H9 (cell line): Measurements from ENCODE around the gene CRELD2. TPM values are rescaled to one million over a fixed set of nuclear protein-coding genes. Genes with fewer than 3 reads are reported as not detected.

ENCODE experiments used
- DNase-seq: peaks from one replicate; pipeline ENCODE4 v3.0.0-alpha.2; 2017
- H2AFZ ChIP-seq: one replicate; pipeline ENCODE4 v1.6.1; 2013; ENCODE audit warnings: mild to moderate bottlenecking, low read length, control low read depth, moderate library complexity
- H2AK5ac ChIP-seq: 2 replicates; pipeline ENCODE4 v1.6.1; 2013; ENCODE audit warnings: low read length, control low read depth, mixed read lengths; ENCODE audit not compliant: insufficient read length
- H2BK120ac ChIP-seq: one replicate; pipeline ENCODE4 v1.6.1; 2013; ENCODE audit warnings: low read depth, mild to moderate bottlenecking, low read length, control low read depth, inconsistent platforms; ENCODE audit not compliant: poor library complexity, severe bottlenecking
- H2BK12ac ChIP-seq: 2 replicates; pipeline ENCODE4 v1.6.1; 2013; ENCODE audit warnings: low read length, control low read depth, mixed read lengths, low read depth; ENCODE audit not compliant: insufficient read length
- H2BK15ac ChIP-seq: 2 replicates; pipeline ENCODE4 v1.6.1; 2013; ENCODE audit warnings: low read depth, low read length, control low read depth
- H2BK20ac ChIP-seq: one replicate; pipeline ENCODE4 v1.6.1; 2013; ENCODE audit warnings: low read depth, mild to moderate bottlenecking, low read length, control low read depth, inconsistent platforms; ENCODE audit not compliant: poor library complexity, severe bottlenecking
- H2BK5ac ChIP-seq: 2 replicates; pipeline ENCODE4 v1.6.1; 2013; ENCODE audit warnings: low read length, control low read depth, mixed read lengths; ENCODE audit not compliant: insufficient read length
- H3K14ac ChIP-seq: 2 replicates; pipeline ENCODE4 v1.6.1; 2013; ENCODE audit warnings: low read length, control low read depth; ENCODE audit not compliant: insufficient read depth
- H3K18ac ChIP-seq: 2 replicates; pipeline ENCODE4 v1.6.1; 2013; ENCODE audit warnings: low read depth, mild to moderate bottlenecking, mixed read lengths, low read length, control low read depth; ENCODE audit not compliant: insufficient read length
- H3K23ac ChIP-seq: 2 replicates; pipeline ENCODE4 v1.6.1; 2013; ENCODE audit warnings: low read length, control low read depth, mixed read lengths, low read depth; ENCODE audit not compliant: insufficient read length
- H3K23me2 ChIP-seq: 2 replicates; pipeline ENCODE4 v1.6.1; 2013; ENCODE audit warnings: low read depth, mild to moderate bottlenecking, mixed read lengths, low read length, control low read depth; ENCODE audit not compliant: insufficient read length, poor library complexity, severe bottlenecking
- H3K27ac ChIP-seq: 2 replicates; pipeline ENCODE4 v1.5.1; 2013; ENCODE audit warnings: low read length, control low read depth, mixed read lengths, low read depth; ENCODE audit not compliant: insufficient read length
- H3K27me3 ChIP-seq: 2 replicates; pipeline ENCODE4 v1.6.1; 2013; ENCODE audit warnings: low read length, control low read depth, inconsistent platforms; ENCODE audit not compliant: insufficient read depth
- H3K4ac ChIP-seq: 2 replicates; pipeline ENCODE4 v1.6.1; 2013; ENCODE audit warnings: low read depth, mild to moderate bottlenecking, control low read depth, inconsistent platforms, low read length, moderate library complexity
- H3K4me1 ChIP-seq: 2 replicates; pipeline ENCODE4 v1.6.1; 2013; ENCODE audit warnings: low read length, control low read depth, inconsistent platforms; ENCODE audit not compliant: insufficient read depth
- H3K4me2 ChIP-seq: 2 replicates; pipeline ENCODE4 v1.6.1; 2013; ENCODE audit warnings: low read length, control low read depth, mixed read lengths; ENCODE audit not compliant: insufficient read length, insufficient read depth
- H3K56ac ChIP-seq: 2 replicates; pipeline ENCODE4 v1.6.1; 2013; ENCODE audit warnings: low read depth, mild to moderate bottlenecking, mixed read lengths, low read length, control low read depth; ENCODE audit not compliant: insufficient read length
- H3K79me1 ChIP-seq: 2 replicates; pipeline ENCODE4 v1.6.1; 2013; ENCODE audit warnings: low read depth, mild to moderate bottlenecking, moderate library complexity, low read length, control low read depth, inconsistent platforms; ENCODE audit not compliant: insufficient read depth, poor library complexity, severe bottlenecking
- H3K79me2 ChIP-seq: 2 replicates; pipeline ENCODE4 v1.6.1; 2013; ENCODE audit warnings: low read length, control low read depth, inconsistent platforms; ENCODE audit not compliant: insufficient read depth
- H3K9ac ChIP-seq: 2 replicates; pipeline ENCODE4 v1.6.1; 2013; ENCODE audit warnings: low read length, control low read depth, mixed read lengths; ENCODE audit not compliant: insufficient read length; ENCODE audit errors: extremely low read depth
- H3K9me3 ChIP-seq: one replicate; pipeline ENCODE4 v1.6.1; 2013; ENCODE audit warnings: low read depth, low read length, inconsistent platforms; ENCODE audit not compliant: control insufficient read depth
- H3T11ph ChIP-seq: one replicate; pipeline ENCODE4 v1.6.1; 2013; ENCODE audit warnings: mild to moderate bottlenecking, low read length, control low read depth, inconsistent platforms
- H4K20me1 ChIP-seq: one replicate; pipeline ENCODE4 v1.6.1; 2013; ENCODE audit not compliant: control insufficient read depth, insufficient read length, insufficient read depth
- H4K5ac ChIP-seq: 2 replicates; pipeline ENCODE4 v1.6.1; 2013; ENCODE audit warnings: low read depth, mild to moderate bottlenecking, mixed read lengths, low read length, control low read depth; ENCODE audit not compliant: insufficient read length
- H4K8ac ChIP-seq: replicated peaks from 2 replicates; pipeline ENCODE4 v1.6.1; 2013; ENCODE audit warnings: low read length, control low read depth, mixed read lengths, low read depth; ENCODE audit not compliant: insufficient read length
- H4K91ac ChIP-seq: 2 replicates; pipeline ENCODE4 v1.6.1; 2013; ENCODE audit warnings: low read depth, mild to moderate bottlenecking, moderate library complexity, mixed read lengths, low read length, control low read depth; ENCODE audit not compliant: insufficient read length
- H3K27ac Mint-ChIP-seq, 3 experiments: 2 replicates in 2 of 3; 3 replicates in 1 of 3; pipeline ENCODE4 v1.8.0; 2020 to 2021; ENCODE audit warnings: mixed read lengths in 3 of 3, mild to moderate bottlenecking in 1 of 3, moderate library complexity in 1 of 3
- H3K27me3 Mint-ChIP-seq: 2 replicates; pipeline ENCODE4 v1.8.0; 2021; ENCODE audit warnings: low read depth, mild to moderate bottlenecking, moderate library complexity, mixed read lengths
- H3K36me3 Mint-ChIP-seq, 3 experiments: 2 replicates in 2 of 3; 3 replicates in 1 of 3; pipeline ENCODE4 v1.8.0; 2020 to 2021; ENCODE audit warnings: low read depth in 3 of 3, mixed read lengths in 3 of 3; ENCODE audit not compliant: insufficient read depth in 1 of 3
- H3K4me1 Mint-ChIP-seq, 2 experiments: 2 replicates each; pipeline ENCODE4 v1.8.0; 2020; ENCODE audit warnings: mixed read lengths in 2 of 2
- H3K4me3 Mint-ChIP-seq, 2 experiments: 2 replicates in 1 of 2; 3 replicates in 1 of 2; pipeline ENCODE4 v1.8.0; 2020 to 2021; ENCODE audit warnings: mild to moderate bottlenecking in 2 of 2, mixed read lengths in 2 of 2, moderate library complexity in 1 of 2
- H3K9me3 Mint-ChIP-seq, 2 experiments: 2 replicates in 1 of 2; 3 replicates in 1 of 2; pipeline ENCODE4 v1.8.0; 2020; ENCODE audit warnings: mild to moderate bottlenecking in 2 of 2, mixed read lengths in 2 of 2, moderate library complexity in 1 of 2
- WGBS: extraction: QIAGEN DNeasy Blood & Tissue Kit; methylation state at CpG from one replicate; pipeline ENCODE4 v1.1.7; 2013; ENCODE audit warnings: missing lambda C conversion rate, low lambda C conversion rate, mixed read lengths; ENCODE audit not compliant: insufficient read length; ENCODE audit errors: extremely low coverage; 5-methylcytosine and 5-hydroxymethylcytosine counted together
- total RNA-seq: library from RNA; stranded (reverse); gene quantifications from 2 replicates; pipeline ENCODE4 v1.2.1, GENCODE V29; 2021
- TF ChIP-seq, protein P1 (sequence below): fragments of 200-600 bp; sonication (generic); conservative IDR thresholded peaks from 3 replicates; pipeline ENCODE4 v1.8.0; 2021; ENCODE audit warnings: antibody characterized with exemption, mild to moderate bottlenecking

The CRELD2 gene
- total RNA-seq, 1 experiment from 2014 or later = 34.7 TPM

DNA sequence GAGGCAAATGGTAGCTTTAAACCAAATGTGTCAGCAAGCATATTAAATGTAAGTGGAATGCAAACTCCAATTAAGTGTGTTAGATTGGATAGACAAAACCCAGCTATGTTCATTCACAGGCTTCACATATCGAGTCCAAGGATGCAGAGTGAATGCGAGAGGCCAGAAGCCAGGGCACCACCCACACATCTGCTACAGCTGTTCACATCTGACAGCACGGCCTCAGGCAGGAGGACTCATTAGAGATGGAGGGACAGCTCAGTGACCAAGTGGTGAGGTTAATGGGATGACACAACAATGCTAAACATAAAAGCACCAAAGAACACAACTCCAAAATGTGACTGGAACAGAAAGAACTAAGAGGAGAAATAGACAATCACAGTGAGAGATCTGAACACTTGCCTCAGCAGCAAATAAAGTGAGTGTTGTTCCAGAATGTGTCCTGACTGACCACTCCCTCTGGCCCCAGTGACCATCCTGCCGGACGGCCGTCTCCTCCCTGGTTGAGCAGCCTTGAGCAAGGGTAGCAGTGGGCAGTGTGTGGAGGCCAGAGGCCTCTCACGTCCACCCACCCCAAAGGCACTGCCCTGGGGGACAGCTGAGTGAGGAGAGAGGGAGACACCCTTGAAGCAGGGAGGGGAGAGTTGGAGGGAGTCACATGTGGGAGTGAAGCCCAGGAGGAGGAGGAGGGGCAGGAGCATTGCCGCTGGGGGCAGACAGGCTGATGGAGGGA lies 23.9 kb upstream of the CRELD2 start:
- no CpG with 5 or more reads among the region's 8 CpGs for WGBS
- Mint-ChIP-seq H3K27ac (0 out of 7 replicates have a peak overlapping the region, but pooled peaks of 1 of the 3 experiments have one; percentile 11), H3K36me3 (peaks cover 39 to 62% (median 57%) of the 10 kb centered on the region in 3 experiments), H3K27me3 (no peaks in the 10 kb centered on the region), H3K4me1 (no peaks in the 10 kb centered on the region), H3K4me3 (no peak overlapping the region), H3K9me3 (peaks cover 23 to 39% of the 10 kb centered on the region in 2 experiments)
- Histone ChIP-seq H2AFZ (no peak overlapping the region), H4K91ac (no peak overlapping the region), H3K9me3 (no peaks in the 10 kb centered on the region), H3K4me2 (no peak overlapping the region), H2BK20ac (no peak overlapping the region), H2BK15ac (no peak overlapping the region), H3K56ac (no peak overlapping the region), H2BK5ac (no peak overlapping the region), H2BK12ac (no peak overlapping the region), H2BK120ac (no peak overlapping the region), H3K23me2 (no peaks in the 10 kb centered on the region), H4K8ac (no peak overlapping the region), H3K23ac (no peak overlapping the region), H3K14ac (no peak overlapping the region), H3K4ac (no peak overlapping the region), H3K9ac (no peak overlapping the region), H3K27ac (no peak overlapping the region), H3K79me1 (no peaks in the 10 kb centered on the region), H3T11ph (no peak overlapping the region), H3K79me2 (no peaks in the 10 kb centered on the region), H4K5ac (no peak overlapping the region), H2AK5ac (no peak overlapping the region), H3K4me1 (no peaks in the 10 kb centered on the region), H3K18ac (no peak overlapping the region), H3K27me3 (no peaks in the 10 kb centered on the region), H4K20me1 (no peaks in the 10 kb centered on the region)
- no peak for DNase-seq
- TF ChIP-seq, protein P1, sequence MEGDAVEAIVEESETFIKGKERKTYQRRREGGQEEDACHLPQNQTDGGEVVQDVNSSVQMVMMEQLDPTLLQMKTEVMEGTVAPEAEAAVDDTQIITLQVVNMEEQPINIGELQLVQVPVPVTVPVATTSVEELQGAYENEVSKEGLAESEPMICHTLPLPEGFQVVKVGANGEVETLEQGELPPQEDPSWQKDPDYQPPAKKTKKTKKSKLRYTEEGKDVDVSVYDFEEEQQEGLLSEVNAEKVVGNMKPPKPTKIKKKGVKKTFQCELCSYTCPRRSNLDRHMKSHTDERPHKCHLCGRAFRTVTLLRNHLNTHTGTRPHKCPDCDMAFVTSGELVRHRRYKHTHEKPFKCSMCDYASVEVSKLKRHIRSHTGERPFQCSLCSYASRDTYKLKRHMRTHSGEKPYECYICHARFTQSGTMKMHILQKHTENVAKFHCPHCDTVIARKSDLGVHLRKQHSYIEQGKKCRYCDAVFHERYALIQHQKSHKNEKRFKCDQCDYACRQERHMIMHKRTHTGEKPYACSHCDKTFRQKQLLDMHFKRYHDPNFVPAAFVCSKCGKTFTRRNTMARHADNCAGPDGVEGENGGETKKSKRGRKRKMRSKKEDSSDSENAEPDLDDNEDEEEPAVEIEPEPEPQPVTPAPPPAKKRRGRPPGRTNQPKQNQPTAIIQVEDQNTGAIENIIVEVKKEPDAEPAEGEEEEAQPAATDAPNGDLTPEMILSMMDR = no peak
